Activated naive CD4-positive, alpha-beta T cell treated with anti-CD3 and anti-CD28 coated beads, Interleukin-2, amount 10 ng/mL, durations not matched to agents 5 hours and 36 hours (primary cell): Measurements from ENCODE around the gene RPRD2. TPM values are rescaled to one million over a fixed set of nuclear protein-coding genes. Genes with fewer than 3 reads are reported as not detected.

ENCODE experiments used
- microRNA-seq: library from miRNA; unstranded; fragments of <30 nt; microRNA quantifications from one replicate; pipeline ENCODE4 v1.2.0, GENCODE V29; 2022; ENCODE audit warnings: borderline microRNAs expressed, borderline replicate concordance
- total RNA-seq, 2 experiments: library from RNA; stranded (reverse); gene quantifications; one replicate each; pipeline ENCODE4 v1.2.3, GENCODE V29; 2021

Gene RPRD2
- 10 to 100 TPM; 38.3 to 39.3 TPM for total RNA-seq

DNA sequence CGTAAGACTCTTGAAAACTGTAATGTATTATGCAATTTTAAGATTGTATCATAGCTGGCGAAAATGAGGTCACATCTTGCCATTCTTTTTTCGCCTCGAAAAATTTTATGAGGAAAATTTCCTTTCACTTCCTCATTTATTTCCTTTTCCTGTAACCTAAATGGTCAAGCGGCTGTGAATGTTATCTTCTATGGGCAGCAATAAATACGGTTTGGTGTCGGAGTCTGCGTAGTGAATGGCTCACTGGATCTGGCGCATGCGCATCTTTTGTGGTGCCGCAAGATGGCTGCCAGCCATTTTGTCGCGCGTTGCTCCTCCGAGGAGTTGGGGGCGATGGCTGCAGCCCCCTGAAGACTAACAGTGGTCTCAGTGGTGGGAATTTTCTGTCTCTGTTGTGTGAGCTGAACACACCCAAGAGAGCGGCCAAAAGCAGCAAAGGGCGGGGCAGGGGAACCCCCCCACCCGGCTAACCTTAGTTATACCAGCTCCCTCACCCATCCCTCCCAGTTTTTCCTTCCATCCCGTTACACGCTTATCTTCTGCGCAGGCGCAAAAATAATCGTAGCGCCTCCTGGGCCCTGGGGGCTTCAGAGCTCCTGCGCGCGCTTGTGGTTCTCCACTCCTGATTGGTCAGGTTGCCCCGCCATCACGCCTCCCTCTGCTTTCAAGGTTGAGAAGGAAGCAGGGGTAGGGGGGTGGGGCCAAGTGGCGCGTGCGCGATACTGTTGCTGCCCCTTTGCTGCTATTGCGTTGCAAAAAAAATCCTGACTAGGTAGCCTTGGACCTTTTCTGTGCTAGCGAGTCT lies at the start of gene RPRD2:
Gene RPRD2 (plus strand): TSS at position 722 of the 805 bp plus-strand sequence. CDS start 568 bp downstream, outside the sequence.

DNA sequence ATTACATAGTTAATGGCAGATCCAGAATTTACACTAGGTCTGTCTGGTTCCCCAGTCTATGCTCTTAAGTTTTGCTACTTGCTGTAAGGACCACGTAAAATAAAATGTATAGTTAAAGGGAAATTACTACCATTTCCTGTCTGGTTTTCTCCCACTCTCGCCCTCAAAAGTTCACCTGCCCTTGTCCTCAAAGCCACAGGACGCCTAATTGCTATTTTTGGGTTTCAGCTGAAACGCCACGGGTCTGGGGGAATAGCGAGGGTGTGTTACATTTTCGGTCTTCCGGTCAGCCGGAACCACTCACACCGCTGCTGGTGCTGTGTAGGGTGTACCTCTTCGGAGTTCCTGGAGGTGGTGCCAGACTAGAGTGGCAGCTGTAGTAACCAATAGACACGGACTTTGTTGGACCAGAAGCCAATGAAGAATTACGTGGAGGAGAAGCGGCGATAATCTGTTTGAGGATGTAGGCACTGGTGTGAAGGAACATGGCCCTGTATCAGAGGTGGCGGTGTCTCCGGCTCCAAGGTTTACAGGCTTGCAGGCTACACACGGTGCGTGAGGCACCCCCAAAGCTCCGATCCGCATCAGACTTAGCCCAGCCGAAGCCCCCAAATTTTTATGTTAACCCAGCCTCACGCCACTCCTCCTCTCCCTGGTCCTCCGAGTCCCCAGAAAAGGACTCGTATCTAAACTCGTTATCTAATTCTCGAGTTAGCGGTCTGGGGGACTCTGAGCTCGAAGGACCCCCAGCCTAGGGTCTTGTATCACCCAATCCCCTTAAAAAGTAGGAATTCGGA lies 123.2 kb downstream of the RPRD2 start, which contains the start of gene TARS2:
Gene TARS2 (plus strand): TSS at position 454 of the 797 bp plus-strand sequence. CDS start 32 bp downstream, at position 486.

DNA sequence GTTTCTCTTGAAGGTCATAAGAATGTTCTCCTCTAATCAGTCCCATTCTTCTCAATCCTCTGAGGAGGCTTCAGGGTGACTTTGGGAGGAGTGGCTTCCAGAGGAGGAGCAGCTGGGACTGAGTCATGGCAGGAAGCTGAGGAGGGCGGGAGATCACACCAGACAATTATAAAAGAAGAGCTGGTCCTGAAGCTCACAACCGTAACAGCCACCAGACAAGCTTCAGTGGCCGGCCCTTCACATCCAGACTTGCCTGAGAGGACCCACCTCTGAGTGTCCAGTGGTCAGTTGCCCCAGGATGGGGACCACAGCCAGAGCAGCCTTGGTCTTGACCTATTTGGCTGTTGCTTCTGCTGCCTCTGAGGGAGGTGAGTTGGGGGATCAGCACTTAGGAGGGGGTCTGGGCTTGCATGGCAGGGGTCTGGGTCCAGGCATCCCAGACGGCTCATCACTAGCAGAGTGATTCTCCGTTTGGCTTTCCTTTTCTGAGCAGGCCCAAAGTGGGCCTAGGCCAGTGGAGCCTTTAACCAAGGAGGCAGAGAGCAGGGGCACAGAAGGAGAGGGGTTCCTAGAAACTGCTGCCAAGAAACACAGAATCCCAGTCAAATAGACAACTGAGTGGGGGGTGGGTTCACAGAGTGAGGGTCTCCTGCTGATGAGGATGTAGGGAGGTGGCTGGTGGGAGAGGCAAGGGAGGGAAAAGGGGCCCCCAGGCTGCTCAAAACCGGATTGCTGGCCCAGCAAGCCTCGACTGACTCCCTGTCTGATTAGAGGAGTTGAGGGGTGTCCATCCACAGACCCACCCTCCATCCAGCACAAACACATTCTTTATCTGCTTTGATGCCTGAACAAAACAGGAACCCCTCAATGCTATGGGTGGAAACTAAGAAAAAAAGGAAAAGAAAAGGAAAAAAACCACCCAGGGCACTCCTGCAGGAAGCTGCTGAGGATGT lies 144.2 kb downstream of the RPRD2 start, which contains the start of gene ECM1:
Gene ECM1 (plus strand): TSS at position 198 of the 953 bp plus-strand sequence. CDS start 101 bp downstream, at position 299.

DNA sequence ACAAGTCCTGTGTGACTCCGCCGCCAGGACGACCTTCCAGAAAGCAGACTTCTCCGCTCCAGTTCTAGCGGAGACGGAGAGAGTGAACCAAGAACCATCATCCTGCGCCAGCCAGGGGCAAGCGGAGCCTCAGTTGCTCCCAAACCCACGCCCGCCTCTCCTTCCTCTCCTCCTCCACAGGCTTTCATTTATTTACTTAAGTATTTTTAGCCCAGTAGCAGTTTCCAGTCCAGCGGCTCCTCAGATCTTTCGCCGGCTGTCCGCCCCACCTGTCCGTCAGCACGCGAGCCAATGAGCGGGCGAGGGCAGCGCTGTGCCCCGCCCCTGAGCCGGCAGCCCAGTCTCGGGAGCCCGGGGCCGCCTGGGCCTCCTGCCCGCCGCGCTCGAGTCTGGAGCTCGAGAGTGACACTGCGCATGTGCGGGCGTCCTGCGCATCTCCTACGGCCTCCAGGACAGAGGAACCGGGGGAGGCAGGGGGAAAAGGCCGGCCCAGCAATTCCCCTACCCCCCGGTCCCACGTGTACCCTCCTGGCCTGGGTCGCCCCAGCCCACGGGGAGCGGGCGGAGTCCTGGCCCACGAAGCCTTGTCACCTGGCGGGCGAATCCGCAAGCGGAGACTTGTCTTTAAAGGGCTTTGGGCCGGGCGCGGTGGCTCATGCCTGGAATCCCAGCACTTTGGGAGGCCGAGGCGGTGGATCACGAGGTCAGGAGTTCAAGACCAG lies 151.5 kb downstream of the RPRD2 start, which contains the start of gene FALEC:
Gene FALEC (plus strand): TSS at position 425 of the 722 bp plus-strand sequence.

Small RNAs within 50 kb of the gene (microRNA-seq; reads per million reads assigned to microRNA genes)
- gene MIR6878, result not detected

Other genes starting within 250 kb of the RPRD2 start
- 10 to 100 TPM; 85.3 to 88.4 TPM for gene PLEKHO1, start 214.2 kb upstream of the RPRD2 start, total RNA-seq
- gene ANP32E, start 128.0 kb upstream of the RPRD2 start, total RNA-seq, result 100 to 1,000 TPM; 123 to 127 TPM
- not detected for gene CA14, start 106.4 kb upstream of the RPRD2 start, total RNA-seq
- gene APH1A, start 95.1 kb upstream of the RPRD2 start, total RNA-seq, result 100 to 1,000 TPM; 140 to 146 TPM
- gene C1orf54, start 91.4 kb upstream of the RPRD2 start, total RNA-seq, result 1 to 10 TPM; 5.7 to 6.9 TPM
- 1 to 10 TPM; 3.0 to 4.3 TPM for gene CIART, start 81.6 kb upstream of the RPRD2 start, total RNA-seq
- 10 to 100 TPM; 69.0 to 72.1 TPM for gene MRPS21, start 70.3 kb upstream of the RPRD2 start, total RNA-seq
- gene PRPF3, start 42.6 kb upstream of the RPRD2 start, total RNA-seq, result 10 to 100 TPM; 71.7 to 73.8 TPM
- gene TARS2, start 123.3 kb downstream of the RPRD2 start, total RNA-seq, result 10 to 100 TPM; 28.1 to 28.2 TPM
- 1 to 10 TPM in 1 of 2 experiments, under 1 TPM in 1; 0.88 to 1.1 TPM for gene ECM1, start 144.0 kb downstream of the RPRD2 start, total RNA-seq
- not detected for gene FALEC, start 151.6 kb downstream of the RPRD2 start, total RNA-seq
- gene ADAMTSL4, start 185.3 kb downstream of the RPRD2 start, total RNA-seq, result under 1 TPM; 0.14 to 0.38 TPM
- gene MCL1, start 215.5 kb downstream of the RPRD2 start, total RNA-seq, result 100 to 1,000 TPM; 334 to 338 TPM